Cardiac atrium fibroblast (primary cell): ENCODE data around the gene CCR2. TPM values are rescaled to one million over a fixed set of nuclear protein-coding genes. Genes with fewer than 3 reads are reported as not detected.

Experiments used
- total RNA-seq: library from RNA; depleted of rRNA; stranded (reverse); fragments of >200 nt; gene quantifications from 2 replicates; pipeline ENCODE4 v1.2.3, GENCODE V29; 2015

CCR2 gene
- total RNA-seq: not detected in 2 replicates

GRCh38 chr3:46353647-46354410 lies at the start of gene CCR2:
TSS of gene CCR2 (plus strand) at chr3:46354111. CDS start at chr3:46357528, 3,417 bp downstream.

GRCh38 chr3:46370839-46371518 lies 17.1 kb downstream of the CCR2 start, which contains the start of gene CCR5:
TSS of gene CCR5 (plus strand) at chr3:46370946. CDS start at chr3:46372903, 1,957 bp downstream.

GRCh38 chr3:46406788-46407611 lies 53.1 kb downstream of the CCR2 start, which contains the start of the genes CCR5AS and CCRL2:
TSS of gene CCR5AS (minus strand) at chr3:46407066.
TSS of gene CCRL2 (plus strand) at chr3:46407259. CDS start at chr3:46408080, 821 bp downstream.

Other genes starting within 250 kb of the CCR2 start
- gene CCR1, start 145.8 kb upstream of the CCR2 start, total RNA-seq: not detected in 2 replicates
- not detected in 2 replicates for gene CCR3, start 111.7 kb upstream of the CCR2 start, total RNA-seq
- gene CCR5, start 16.8 kb downstream of the CCR2 start, total RNA-seq: not detected in 2 replicates
- gene CCRL2, start 53.1 kb downstream of the CCR2 start, total RNA-seq: 3.6 TPM in 1 of 2 replicates, not detected in the other
- gene LTF, start 110.8 kb downstream of the CCR2 start, total RNA-seq: under 0.01 and 23.3 TPM in 2 replicates
- gene RTP3, start 143.9 kb downstream of the CCR2 start, total RNA-seq: not detected in 2 replicates
- 0.32 and 1.3 TPM in 2 replicates for gene LRRC2, start 212.2 kb downstream of the CCR2 start, total RNA-seq